Gastrocnemius medialis (tissue), 4 donors: ENCODE results near the gene MAML3. TPM values are rescaled to one million over a fixed set of nuclear protein-coding genes. Genes with fewer than 3 reads are reported as not detected.

ENCODE experiments used
- ATAC-seq, 2 donors: fragments of 150-250 bp; one replicate each; pipeline ENCODE4 v1.9.1; 2016
- DNase-seq, 2 donors: peaks; one replicate each; pipeline ENCODE4 v3.0.0-alpha.2; 2019
- H3K27ac ChIP-seq, 4 donors: fragments of 200-600 bp; sonication (generic); 1 replicate in 1 of 4; 2 replicates in 3 of 4; pipeline ENCODE4 v1.5.1; 2016 to 2018; ENCODE audit warnings: mild to moderate bottlenecking in 2 of 4, moderate library complexity in 1 of 4
- H3K27me3 ChIP-seq, 3 donors: fragments of 200-600 bp; sonication (generic) in 2 of 3; 1 replicate in 1 of 3; 2 replicates in 2 of 3; pipeline versions ENCODE4 v1.5.1 to v1.6.0; 2016 to 2019; ENCODE audit warnings: mild to moderate bottlenecking in 1 of 3, moderate library complexity in 1 of 3
- H3K36me3 ChIP-seq, 2 donors: fragments of 200-600 bp; sonication (generic) in 1 of 2; one replicate each; pipeline ENCODE4 v1.5.1; 2017 to 2018
- H3K4me1 ChIP-seq, 2 donors: fragments of 200-600 bp; sonication (generic) in 1 of 2; one replicate each; pipeline ENCODE4 v1.5.1; 2016 to 2017; ENCODE audit warnings: mild to moderate bottlenecking in 2 of 2
- H3K4me3 ChIP-seq, 4 donors: fragments of 200-600 bp; sonication (generic) in 3 of 4; 1 replicate in 1 of 4; 2 replicates in 3 of 4; pipeline ENCODE4 v1.5.1; 2016 to 2019; ENCODE audit warnings: mild to moderate bottlenecking in 2 of 4
- H3K9me3 ChIP-seq, 3 donors: fragments of 200-600 bp; sonication (generic) in 2 of 3; 1 replicate in 1 of 3; 2 replicates in 2 of 3; pipeline ENCODE4 v1.5.1; 2016 to 2019
- CTCF ChIP-seq, 5 experiments: fragments of 450-650 bp in 3 of 5; fragments of 200-600 bp in 2 of 5; sonication (generic) in 2 of 5; IDR thresholded peaks in 4 of 5; conservative IDR thresholded peaks in 1 of 5; 1 replicate in 4 of 5; 2 replicates in 1 of 5; pipeline ENCODE4 v1.5.1; 2016 to 2019; ENCODE audit warnings: antibody characterized with exemption in 5 of 5, mild to moderate bottlenecking in 3 of 5, moderate library complexity in 3 of 5
- POLR2A ChIP-seq, 2 donors: fragments of 450-650 bp; IDR thresholded peaks; one replicate each; pipeline ENCODE4 v1.6.1; 2017; ENCODE audit warnings: antibody characterized with exemption in 2 of 2, mild to moderate bottlenecking in 2 of 2, moderate library complexity in 2 of 2
- in situ Hi-C, 4 donors: fragments of 200-750 bp; cut with MboI; loops; one replicate each; pipeline versions ENCODE4 v1.15.0 to v1.8.0; 2017; ENCODE audit warnings: low sequenced_read_pairs in 4 of 4
- intact Hi-C: fragments of 100-400 bp; cut with DNase I; formaldehyde crosslinking; loops from one replicate; pipeline ENCODE4 v1.15.1; 2023; ENCODE audit warnings: low total_unique reads
- total RNA-seq, 4 donors: library from RNA; depleted of rRNA; stranded (reverse); fragments of >200 nt; gene quantifications; one replicate each; pipeline versions ENCODE4 v1.1.0 to v1.2.3, GENCODE V29; 2016

MAML3 gene
- total RNA-seq, 4 donors from 2014 or later, result 0.98 to 1.5 (median 1.4) TPM

- Histone ChIP-seq H3K4me3 (no peak overlapping the region), H3K27me3 (no peaks in the 10 kb centered on the region), H3K36me3 (no peaks in the 10 kb centered on the region), H3K4me1 (no peaks in the 10 kb centered on the region), H3K27ac (no peak overlapping the region), H3K9me3 (no peaks in the 10 kb centered on the region)
- TF ChIP-seq CTCF (IDR thresholded peaks at IDR 0.05 in 4 of 5, conservative IDR thresholded peaks at IDR 0.05 in 1 of 5), result no peak
- TF ChIP-seq POLR2A (IDR thresholded peaks at IDR 0.05), result no peak
- intact Hi-C loops (no loop called here), in situ Hi-C loops (no loop called here)
- DNase-seq, result no peak
- ATAC-seq, result no peak
Measured at GRCh38 chr4:140121646-140122045, 32.3 kb downstream of the MAML3 start.

GRCh38 chr4:140118931-140119640 lies 34.9 kb downstream of the MAML3 start:
- ATAC-seq (no peak), DNase-seq (no peak)
- Histone ChIP-seq H3K4me3 (no peak overlapping the region), H3K4me1 (no peaks in the 10 kb centered on the region), H3K27me3 (no peaks in the 10 kb centered on the region), H3K9me3 (no peaks in the 10 kb centered on the region), H3K36me3 (no peaks in the 10 kb centered on the region), H3K27ac (no peak overlapping the region)
- intact Hi-C loops (no loop called here), in situ Hi-C loops (no loop called here)
- no peak for TF ChIP-seq CTCF (IDR thresholded peaks at IDR 0.05 in 4 of 5, conservative IDR thresholded peaks at IDR 0.05 in 1 of 5)
- no peak for TF ChIP-seq POLR2A (IDR thresholded peaks at IDR 0.05)

GRCh38 chr4:140117947-140118346 lies 36.0 kb downstream of the MAML3 start:
- ATAC-seq (no peak), DNase-seq (no peak)
- Histone ChIP-seq H3K9me3 (no peaks in the 10 kb centered on the region), H3K4me3 (no peak overlapping the region), H3K36me3 (no peaks in the 10 kb centered on the region), H3K4me1 (no peaks in the 10 kb centered on the region), H3K27me3 (no peaks in the 10 kb centered on the region), H3K27ac (no peak overlapping the region)
- TF ChIP-seq CTCF (IDR thresholded peaks at IDR 0.05 in 4 of 5, conservative IDR thresholded peaks at IDR 0.05 in 1 of 5), result no peak
- TF ChIP-seq POLR2A (IDR thresholded peaks at IDR 0.05), result no peak
- in situ Hi-C loops (no loop called here), intact Hi-C loops (no loop called here)

GRCh38 chr4:140116442-140117104 lies 37.4 kb downstream of the MAML3 start:
- intact Hi-C loops, result no loop called here
- no peak for TF ChIP-seq POLR2A (IDR thresholded peaks at IDR 0.05)
- TF ChIP-seq CTCF (IDR thresholded peaks at IDR 0.05 in 4 of 5, conservative IDR thresholded peaks at IDR 0.05 in 1 of 5), result no peak
- ATAC-seq (no peak), DNase-seq (no peak)
- no peaks in the 10 kb centered on the region for H3K36me3 ChIP-seq
- H3K9me3 ChIP-seq, result no peaks in the 10 kb centered on the region
- H3K27me3 ChIP-seq, result no peaks in the 10 kb centered on the region
- H3K4me1 ChIP-seq, result no peaks in the 10 kb centered on the region
- no peak overlapping the region for H3K27ac ChIP-seq
- in situ Hi-C loops, result no loop called here
- no peak overlapping the region for H3K4me3 ChIP-seq
